Hematopoietic multipotent progenitor cell treated with erythropoietin and hydrocortisone succinate and interleukin-3 and kit ligand, for 17 days (in vitro differentiated cells): ENCODE results near the gene AHDC1.

Source experiments
- DNase-seq: peaks from one replicate; pipeline ENCODE4 v3.0.0-alpha.2; 2015; ENCODE audit warnings: low spot score

AHDC1 gene

DNA sequence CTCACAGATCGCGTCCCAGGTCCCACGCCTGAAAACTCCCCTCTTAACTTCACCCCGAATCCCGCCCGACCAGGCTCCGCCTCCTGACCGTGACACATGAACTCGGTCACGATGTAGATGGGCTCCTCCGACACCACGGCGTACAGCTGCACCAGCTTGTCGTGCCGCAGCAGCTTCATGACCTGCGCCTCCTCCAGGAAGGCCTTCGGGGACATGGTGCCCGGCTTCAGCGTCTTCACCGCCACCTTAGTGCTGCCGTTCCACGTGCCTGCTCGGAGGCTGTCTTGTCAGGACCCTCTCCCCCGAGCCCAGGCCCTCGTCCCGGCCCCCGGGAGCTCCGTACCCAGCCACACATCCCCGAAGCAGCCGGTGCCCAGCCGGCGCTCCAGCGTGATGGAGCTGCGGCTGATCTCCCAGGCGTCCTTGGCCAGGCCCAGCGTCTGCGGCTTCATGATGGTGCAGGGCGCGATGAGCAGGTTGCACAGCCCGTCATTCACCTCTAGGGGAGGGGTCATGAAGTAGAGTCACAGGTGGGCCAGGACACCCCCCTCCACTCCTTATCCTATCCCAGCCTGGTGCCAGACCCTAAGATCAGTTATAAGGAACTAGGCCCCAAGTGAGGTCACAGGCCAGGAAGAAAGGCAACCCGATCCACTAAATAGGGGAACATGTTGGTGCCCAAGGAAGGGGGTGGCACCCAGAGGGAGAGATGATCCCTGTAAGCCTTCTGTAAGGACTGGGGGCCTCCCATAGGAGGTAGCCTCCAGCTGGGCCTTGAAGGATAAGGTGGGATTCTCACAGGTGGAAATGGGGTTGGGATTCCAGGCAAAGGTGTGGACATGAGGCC is 11.6 kb upstream of the AHDC1 start:
- DNase-seq = no peak

DNA sequence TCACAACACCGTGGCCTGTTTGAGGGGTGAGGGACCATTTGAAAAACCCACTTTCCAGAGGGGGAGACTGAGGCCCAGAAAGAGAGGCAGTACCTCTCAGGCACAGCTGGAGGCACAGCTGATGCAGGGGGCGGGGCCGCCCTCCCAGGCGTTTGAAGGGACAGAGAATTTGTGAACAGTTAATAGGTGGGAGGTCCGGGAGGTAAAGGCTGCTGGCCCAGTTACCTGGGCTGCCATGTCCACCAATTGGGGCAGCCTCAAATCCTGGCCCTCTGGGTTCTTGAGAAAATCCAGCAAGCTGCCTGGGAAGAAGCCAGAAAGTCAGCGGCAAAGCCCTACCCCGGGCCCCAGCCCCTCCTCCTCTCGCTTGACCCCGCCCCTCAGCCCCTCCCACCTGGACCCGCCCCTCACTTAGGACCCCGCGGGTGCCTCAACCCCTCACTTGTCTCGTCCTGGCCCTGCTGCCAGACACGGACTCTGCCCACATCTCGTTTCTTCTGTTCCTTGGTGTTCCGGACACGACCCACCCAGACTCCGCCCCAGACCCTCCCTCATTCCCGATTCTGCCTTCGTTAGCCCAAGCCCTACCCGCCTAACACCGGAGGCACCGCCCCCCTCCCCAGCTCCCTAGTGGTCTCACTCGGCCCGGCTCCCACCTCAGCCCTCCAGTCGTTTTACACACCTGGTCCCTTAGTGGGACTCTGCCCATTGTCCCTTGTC is 10.8 kb upstream of the AHDC1 start:
- no peak for DNase-seq

DNA sequence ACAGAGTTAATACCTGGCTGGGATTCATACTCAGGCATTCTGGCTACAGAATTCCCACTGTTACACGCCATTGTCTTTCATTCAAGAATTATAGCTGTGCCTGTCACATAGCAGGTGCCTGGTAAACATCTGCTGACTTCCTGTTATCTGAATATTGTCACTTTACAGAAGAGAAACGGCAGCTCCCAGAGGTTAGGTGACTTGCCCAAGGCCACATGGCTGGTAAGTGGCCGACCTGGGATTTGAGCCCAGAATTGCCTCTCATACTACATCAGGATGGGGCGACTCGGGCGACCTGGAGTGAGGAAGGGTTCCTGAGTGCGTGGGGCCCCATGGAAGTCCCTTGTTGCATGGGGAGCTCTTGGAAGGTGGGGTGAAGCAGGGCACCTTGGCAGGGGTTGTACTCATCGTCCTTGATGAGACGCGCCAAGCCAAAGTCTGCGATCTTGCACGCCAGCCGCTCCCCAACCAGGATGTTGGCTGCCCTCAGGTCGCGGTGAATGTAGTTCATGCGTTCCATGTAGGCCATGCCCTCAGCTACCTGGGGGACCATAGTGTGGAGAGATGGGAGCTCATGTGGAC is 10.2 kb upstream of the AHDC1 start:
- DNase-seq = no peak

DNA sequence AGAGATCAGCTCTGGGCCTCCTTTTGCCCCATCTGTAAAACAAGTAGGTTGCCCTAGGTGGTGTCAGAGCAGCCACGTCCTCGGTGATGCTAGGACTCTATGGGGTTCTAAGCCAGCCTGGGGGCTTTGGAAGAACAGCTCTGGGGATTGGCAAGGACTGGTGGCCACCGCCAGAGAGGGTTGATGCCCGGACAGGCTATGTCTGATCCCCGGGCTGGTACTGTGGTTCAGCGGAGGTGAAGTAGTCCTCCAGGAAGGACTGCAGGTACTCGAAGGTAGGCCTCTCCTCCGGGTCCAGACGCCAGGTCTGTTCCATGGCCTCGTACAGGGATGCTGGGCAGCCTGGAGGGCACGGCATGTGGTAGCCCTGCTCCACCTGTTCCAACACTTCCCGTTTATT is 8.8 kb upstream of the AHDC1 start:
- DNase-seq = no peak

DNA sequence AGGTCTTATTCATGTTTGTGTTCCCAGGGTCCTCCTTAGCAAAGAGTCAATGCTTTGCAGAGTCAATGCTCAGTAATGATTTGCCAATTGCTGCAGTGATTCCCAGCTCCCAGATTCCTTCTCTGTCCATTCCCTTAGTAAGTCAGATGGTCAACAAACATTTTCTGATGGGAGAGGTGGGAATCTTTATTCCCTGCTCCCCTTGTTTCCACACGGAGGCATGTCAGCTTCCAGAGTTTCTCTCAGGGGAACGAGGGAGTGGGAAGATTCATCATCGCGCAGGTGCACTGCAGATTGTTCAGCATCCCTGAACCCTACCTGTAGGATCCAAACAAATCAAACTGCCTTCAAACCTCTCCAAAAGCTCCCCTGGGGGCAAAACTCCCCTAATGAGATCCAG is 7.5 kb upstream of the AHDC1 start:
- DNase-seq = no peak

DNA sequence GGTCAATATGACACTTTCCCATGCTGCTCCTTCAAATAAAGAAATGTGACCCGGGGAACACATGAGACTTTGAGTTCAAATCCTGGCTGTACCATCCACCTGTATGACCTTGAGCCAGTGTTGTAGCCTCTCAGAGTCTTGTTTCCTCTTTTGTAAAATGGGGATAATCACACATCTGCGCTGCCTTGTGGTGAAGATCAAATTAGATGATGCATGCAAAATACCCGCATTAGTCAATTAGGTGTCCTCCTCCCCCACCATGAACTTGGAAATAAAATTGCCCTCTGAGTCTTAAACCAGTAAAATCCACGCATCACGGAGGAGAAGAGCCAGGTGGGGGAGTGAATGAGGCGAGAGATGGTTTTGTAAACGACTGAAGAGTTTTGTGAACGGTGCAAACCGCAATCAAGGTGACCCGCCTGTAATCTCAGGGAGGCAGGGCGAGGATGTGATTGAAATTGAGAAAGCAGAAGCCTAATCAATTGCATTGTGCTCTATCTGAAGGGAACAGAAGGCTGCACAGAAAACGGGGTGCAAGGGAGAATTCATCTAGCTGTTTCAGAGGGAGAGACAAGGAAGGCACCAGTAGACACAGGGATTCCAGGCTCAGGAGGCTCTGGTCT is 5.8 kb upstream of the AHDC1 start:
- no peak for DNase-seq

DNA sequence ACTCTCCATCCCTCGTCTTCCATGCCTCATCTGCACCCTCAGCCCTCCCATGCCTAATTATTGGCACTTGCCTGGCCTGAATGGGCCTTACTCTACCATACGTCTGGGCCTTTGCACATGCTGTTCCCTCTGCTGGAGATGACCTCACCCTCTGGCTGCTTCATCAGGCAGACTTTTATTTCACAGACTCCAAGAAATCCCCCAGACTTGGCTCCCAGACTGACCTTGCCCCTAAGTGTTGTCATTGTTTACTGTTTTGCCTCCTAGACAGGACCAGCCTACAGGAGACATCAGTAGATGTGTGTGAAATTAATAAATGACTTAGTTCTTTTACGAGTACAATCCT is 5.2 kb upstream of the AHDC1 start:
- DNase-seq = no peak

DNA sequence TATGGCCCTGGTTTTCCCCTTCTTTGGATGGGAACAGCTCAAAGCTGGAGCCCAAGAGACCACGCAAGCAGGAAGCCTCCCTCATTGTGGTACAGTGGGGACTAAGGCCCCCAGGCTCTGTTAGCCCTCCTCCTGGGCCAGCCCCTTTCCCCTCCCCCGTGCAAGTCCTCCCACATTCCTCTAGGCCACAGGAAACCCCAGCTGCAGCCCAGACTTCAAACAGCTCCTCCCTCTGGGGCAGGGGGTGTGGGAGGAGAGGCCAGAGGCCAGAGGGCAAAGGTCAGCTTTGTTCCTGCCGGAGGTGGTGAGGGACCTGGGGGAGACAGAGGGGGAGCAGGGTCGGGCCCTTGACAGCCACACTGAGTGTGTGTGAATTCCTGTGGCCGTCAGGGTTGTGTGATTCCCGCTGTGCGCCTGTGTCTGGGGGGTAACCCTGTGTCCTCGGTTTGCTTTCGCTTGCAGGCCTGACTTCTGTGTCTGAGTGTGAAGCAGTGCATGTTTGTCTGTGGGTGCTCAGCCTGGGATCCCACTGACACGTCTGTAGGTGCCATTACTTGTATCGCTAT is 3.4 kb upstream of the AHDC1 start:
- no peak for DNase-seq

DNA sequence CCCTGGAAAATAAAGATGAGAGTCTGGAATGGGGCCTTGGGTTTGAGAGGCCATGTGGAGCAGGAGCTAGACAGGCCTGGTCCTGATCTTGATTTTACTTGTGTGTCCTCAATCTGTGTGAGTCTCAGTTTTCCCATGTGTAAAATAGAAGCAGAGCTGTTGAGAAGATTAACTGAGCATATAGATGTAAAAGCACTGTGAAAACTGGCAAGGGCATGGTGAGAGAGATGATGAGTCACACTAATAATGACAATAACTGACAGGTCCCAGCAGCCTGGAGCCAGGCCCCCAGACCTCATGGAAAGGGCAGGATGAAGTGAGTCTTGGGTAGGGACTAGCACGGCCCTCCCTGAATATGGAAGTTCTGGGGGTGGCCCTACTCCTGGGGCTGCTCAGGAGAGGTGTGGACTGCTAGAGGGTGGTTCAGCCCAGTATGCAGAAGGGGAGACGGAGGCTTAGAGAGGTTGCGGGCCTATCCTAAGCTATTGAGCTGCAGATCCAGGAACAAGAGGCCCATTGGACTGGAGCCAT is 2.8 kb upstream of the AHDC1 start:
- DNase-seq = no peak

DNA sequence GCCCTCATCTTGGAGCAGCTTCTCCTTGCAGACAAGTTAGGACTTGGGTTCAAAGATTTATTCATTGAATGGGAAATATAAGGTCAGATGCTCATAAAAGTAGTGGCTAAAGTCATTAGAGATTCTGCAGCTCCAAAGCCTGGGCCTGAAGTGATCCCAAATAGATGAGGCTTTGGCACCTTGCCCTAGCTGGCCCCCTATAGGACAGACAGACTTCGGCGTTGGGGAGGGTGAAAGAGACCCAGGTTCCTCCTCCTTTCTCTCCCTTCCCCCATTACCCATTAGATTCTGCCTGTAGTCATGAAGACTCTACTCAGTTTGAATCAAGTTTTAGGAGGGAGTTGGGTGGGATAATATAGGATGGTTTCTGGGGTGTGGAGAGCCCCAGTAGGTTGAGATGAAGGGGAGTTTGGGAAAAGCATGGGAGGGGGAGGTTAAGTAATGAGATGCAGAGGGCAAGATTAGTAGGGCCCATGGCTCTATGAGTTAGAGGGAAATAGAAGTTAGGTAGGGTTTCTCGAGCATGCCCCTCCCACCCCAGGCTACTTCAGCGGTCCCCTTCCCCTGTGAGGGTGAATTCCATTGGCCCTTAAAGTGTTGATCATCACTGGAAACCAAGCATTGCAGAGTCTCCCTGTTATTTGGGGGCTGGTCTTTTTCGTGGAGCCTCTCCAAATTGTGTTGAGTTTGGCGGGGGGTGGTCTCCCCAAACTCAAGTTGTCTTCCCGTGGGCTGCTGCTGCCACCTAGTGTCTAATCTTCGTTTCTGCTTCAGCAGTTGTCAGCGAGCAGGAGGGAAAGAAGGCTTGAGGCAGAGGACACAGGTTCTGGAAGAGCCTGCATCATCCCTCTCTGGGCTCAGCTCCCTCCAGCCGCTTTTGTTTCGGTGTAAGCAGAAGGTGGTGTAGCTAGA is 2.1 kb upstream of the AHDC1 start:
- DNase-seq = peak; percentile 65

DNA sequence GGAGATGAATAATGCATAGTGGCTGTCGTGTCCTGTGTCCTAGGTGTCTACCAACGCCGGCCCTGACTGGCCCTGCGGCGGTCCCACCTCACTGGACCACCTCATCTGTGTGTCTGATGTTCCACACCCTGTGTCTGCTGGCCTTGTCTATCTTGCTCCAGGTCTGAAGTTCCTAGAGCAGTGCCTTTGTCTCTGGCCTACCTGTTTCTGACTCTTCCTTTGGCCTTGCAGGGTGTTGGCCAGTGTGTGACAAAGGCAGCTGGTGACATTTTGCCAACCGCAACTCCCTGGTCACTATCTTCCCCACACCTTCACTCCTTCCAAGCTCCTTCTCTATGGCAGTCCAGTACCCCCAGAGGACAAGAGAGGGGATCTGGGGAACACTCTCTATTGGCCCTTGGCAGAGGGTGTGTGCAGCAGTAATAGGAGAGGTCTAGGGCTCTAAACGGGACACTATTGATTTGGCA is 1.4 kb upstream of the AHDC1 start:
- DNase-seq = no peak

DNA sequence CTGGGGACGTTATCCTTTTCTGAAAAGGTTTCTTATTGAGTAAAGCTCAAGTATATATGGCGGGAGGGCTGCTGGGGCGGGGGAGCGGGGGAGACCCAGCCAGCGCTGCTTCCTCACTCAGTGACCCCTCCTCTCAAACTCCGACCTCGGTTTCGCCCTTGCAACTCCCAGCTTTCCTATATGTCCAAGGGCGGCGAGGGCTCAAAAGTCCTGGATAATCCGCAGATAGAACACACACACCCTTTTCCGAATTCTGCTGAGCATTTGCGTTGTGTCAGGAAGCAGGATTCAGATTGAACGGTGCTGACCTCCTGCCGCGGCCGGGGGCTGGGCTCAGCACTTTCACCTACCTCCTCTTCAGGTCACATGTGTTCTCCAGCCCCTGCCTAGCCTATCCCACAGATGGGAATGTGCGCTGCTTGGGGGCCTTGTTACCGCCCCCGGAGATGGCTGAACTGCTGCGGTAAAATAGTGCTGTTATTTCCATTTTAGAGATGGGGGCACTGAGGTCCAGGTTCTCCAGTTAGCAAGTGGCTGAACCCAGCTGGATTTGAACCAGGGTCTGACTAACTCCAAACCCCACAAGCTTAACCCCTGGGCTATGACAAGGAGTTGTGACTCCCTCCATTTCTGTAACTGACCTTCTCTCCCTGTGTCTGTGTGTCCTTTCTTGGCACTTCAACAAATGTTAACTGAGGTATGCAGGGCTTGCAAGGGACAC is 795 bp upstream of the AHDC1 start:
- DNase-seq = no peak

DNA sequence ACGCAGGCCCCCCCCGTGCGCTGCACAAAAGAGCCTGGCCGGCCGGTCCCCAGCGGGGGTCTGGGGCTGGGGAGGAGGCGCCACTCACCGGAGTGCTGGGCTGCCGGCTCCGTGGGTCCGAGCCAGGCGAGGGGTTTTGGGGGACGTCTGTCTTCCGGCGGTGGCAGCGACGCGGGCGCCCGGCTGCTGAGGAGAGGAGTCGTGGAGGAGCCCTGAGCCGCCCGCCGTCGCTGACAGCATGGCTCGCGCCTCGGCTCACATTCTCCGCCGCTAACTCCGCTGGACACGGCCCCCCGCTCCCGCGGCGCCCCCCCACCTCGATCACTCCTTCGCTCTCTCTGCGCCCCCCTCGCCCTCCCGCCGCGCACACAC is 649 bp downstream of the AHDC1 start:
- DNase-seq = no peak

DNA sequence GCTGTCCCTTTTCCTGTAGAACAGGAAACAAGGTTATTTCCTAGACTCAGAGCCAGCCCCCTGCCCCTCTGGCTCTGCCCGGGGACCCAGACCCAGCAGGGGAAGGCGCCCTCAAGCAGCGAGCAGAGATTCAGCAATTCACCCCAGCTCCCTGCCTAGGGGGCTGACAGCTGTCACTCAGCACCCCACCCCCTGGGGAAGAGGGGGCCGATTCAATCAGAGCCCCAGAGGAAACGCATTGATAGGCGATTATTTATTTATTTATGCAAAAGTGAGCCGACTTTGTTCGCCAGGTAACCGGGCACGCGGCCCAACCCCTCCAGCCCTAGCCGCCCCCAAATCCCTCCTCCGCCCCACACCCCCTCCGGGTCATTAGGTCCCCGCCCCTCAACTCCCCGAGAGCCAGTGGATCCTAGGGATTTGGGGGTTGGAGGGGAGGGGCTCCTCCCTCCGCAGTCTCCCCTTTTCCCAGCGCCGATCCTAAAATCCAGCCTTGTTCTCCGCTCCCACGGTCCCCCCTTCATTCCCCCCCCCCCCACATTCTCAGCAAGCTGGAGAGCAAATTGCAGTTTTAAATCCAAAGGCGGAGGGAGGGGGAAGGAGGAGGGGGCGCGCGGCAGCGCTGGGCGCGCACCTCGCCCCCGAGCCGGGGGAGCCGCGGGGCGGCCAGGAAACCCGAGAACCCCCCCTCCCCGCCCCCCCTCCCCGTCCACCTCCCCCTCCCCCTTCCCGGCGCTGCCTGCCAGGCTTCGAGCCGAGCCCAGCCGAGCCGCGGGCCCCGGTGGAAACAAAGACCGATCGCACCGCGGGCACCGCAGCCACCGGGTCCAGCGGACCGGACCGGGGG is 1.3 kb downstream of the AHDC1 start:
- DNase-seq = no peak

DNA sequence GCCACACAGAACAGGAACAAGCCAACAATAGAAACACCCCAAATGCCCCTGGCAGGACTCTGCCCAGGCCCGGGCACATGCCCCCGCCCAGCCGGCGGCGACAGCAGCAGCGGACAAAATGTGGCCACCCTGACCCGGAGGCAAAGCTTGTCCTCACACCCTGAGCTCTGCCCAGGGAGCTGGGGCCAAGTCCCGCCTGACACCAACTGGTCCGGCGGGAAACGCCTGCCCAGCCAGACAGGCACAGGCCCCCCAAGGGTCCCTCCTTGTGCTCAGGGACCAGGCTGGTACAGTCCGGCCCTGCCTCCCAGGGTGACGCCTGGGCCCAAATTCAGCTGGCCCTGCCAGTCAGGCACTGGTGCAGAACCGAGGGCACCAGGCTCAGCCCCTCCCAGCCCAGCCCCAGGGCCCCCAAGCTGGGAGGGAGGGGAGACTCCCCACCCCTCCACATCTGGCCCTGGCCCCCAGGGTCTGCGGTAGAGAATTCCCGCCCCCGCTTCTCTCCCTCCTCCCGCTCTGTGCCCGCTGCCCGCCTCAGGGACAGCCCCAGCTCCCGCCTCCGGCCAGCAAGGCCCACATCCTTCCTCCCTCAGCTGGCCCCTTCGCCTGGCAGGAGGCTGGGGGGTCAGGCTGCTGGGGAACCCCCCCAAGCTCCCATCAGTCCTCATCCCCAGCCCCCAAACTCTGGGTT is 2.0 kb downstream of the AHDC1 start:
- no peak for DNase-seq

DNA sequence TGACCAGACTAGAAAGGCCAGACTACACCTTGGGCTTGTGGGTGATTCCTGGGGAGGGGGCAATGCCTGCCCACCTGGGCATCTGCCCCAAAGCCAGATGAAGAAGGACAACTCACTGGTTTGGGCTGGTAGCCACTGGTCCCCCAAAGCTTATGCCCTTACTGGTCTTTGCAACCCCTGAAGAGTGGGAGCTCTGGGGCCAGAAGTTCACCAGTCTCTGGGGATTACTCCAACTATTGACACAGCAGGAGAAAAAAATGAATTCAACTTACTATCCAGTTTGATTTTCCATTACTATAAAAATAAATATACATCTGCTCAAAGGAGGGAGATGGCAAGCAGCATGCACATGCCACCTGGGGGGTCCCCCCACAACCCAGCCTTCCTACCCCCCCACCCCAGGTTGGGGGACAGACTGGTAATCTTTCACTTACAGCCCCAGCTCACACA is 2.6 kb downstream of the AHDC1 start:
- DNase-seq = no peak

DNA sequence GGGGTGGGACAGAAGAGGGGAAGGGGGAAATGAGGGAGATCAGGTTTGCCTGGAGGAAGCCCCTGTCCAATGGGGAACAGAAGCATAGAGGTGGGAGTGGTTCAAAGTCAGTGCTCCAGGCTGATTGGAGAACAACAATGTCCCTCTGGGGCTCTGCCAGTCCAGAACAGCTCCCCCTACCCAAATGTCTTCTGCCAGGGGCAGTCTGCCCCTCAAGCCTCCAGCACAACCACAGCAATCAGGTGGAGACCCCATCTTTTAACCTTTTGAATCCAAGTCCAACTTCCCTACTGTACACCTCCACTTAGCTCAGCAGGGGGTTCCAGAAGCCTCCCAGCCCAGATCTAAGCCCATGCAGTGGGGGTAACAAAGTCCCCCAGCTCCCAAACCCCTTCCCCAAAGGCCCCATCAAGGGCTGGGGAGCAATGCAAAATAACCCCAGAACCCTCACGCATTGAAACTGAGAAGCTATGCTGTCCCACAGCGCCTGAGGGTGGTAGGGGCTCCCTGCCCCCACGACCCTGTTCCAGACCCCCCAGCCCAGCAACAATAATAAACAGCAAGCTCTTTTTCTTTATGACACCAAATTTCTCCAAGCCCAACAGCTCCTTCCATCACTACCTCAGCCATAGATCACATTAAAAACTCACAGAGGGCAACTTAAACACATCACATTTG is 3.3 kb downstream of the AHDC1 start:
- DNase-seq = no peak
